NCI-H1694 treated with DMSO at 0.1 percent for 48 hours (cell line): ENCODE data around the gene TCP11L2.
"Not testable (repeated sequence)": the region's sequence is repeated elsewhere in the genome, so short reads cannot be mapped to it uniquely, and the experiment has no call there.

Source experiments
- DNase-seq: peaks from one replicate; lab custom pipeline; 2025; lab: John Stamatoyannopoulos, UW

TCP11L2 gene

GRCh38 chr12:106344131-106344530 lies 41.6 kb downstream of the TCP11L2 start:
- DNase-seq = no peak

- peak; percentile 2 for DNase-seq
These were observed 43.2 kb downstream of the TCP11L2 start for GRCh38 chr12:106345746-106346145.

- DNase-seq = no peak
These were observed 45.9 kb downstream of the TCP11L2 start for GRCh38 chr12:106348411-106348810.

GRCh38 chr12:106353175-106353574 lies 50.6 kb downstream of the TCP11L2 start:
- DNase-seq = no peak

- DNase-seq = peak; percentile 90
These were observed 55.2 kb downstream of the TCP11L2 start, which contains the start of gene POLR3B for GRCh38 chr12:106357549-106358395. TSS of gene POLR3B (plus strand) at chr12:106357748. CDS start at chr12:106357880, 132 bp downstream.

- DNase-seq = no peak
These were observed 56.1 kb downstream of the TCP11L2 start for GRCh38 chr12:106358396-106359241.

GRCh38 chr12:106359646-106360399 lies 57.3 kb downstream of the TCP11L2 start:
- DNase-seq = no peak

- no peak for DNase-seq
These were observed 58.0 kb downstream of the TCP11L2 start for GRCh38 chr12:106360400-106360994.

- DNase-seq = no peak
These were observed 60.4 kb downstream of the TCP11L2 start for GRCh38 chr12:106362971-106363370.

- DNase-seq = no peak
These were observed 61.7 kb downstream of the TCP11L2 start for GRCh38 chr12:106364261-106364660.

- DNase-seq = no peak
These were observed 67.3 kb downstream of the TCP11L2 start for GRCh38 chr12:106369624-106370346.

GRCh38 chr12:106378788-106379187 lies 76.3 kb downstream of the TCP11L2 start:
- no peak for DNase-seq

- no peak for DNase-seq
These were observed 78.4 kb downstream of the TCP11L2 start for GRCh38 chr12:106380954-106381353.

GRCh38 chr12:106381866-106382265 lies 79.3 kb downstream of the TCP11L2 start:
- DNase-seq = not testable (repeated sequence)

- DNase-seq = no peak
These were observed 84.4 kb downstream of the TCP11L2 start for GRCh38 chr12:106386813-106387535.

GRCh38 chr12:106387848-106388377 lies 85.4 kb downstream of the TCP11L2 start:
- DNase-seq = no peak

- DNase-seq = no peak
These were observed 86.6 kb downstream of the TCP11L2 start for GRCh38 chr12:106389151-106389550.

GRCh38 chr12:106392759-106393158 lies 90.2 kb downstream of the TCP11L2 start:
- no peak for DNase-seq
